Measurements from ENCODE around the gene CHD5. TPM values are rescaled to one million over a fixed set of nuclear protein-coding genes. Genes with fewer than 3 reads are reported as not detected.
A peak's percentile ranks its signal among the peaks of the same experiment; 100 is the strongest.

Gene CHD5
- total RNA-seq, 4 donors from 2014 or later, result 0.05 TPM; not detected in 3

GRCh38 chr1:6198646-6199297 is 18.7 kb upstream of the CHD5 start:
- in situ Hi-C loops (cut with MboI; ENCODE audit: low sequenced_read_pairs in 4 of 4) (no loop called here), intact Hi-C loops (cut with DNase I; ENCODE audit: low total_unique reads) (loop anchor here (1.0 to 2.0 kb wide), 3 partner anchors 38 to 206 kb away; partner anchors contain the start of genes ACOT7 and NPHP4)
- no peak for TF ChIP-seq CTCF (IDR thresholded peaks at IDR 0.05 in 4 of 5, conservative IDR thresholded peaks at IDR 0.05 in 1 of 5)
- no peak for TF ChIP-seq POLR2A (IDR thresholded peaks at IDR 0.05)
- H3K36me3 ChIP-seq, result peaks cover 2 to 31% of the 10 kb centered on the region in 2 donors
- peak overlapping the region; percentile 82 to 84 (median 83) for H3K27ac ChIP-seq
- no peaks in the 10 kb centered on the region for H3K27me3 ChIP-seq
- H3K9me3 ChIP-seq, result no peaks in the 10 kb centered on the region
- ATAC-seq (peak; percentile 7 to 15), DNase-seq (no peak)
- H3K4me1 ChIP-seq, result peaks cover 13 to 21% of the 10 kb centered on the region in 2 donors
- H3K4me3 ChIP-seq, result peak overlapping the region; percentile 78 to 96 (median 91)

GRCh38 chr1:6197746-6198427 is 17.8 kb upstream of the CHD5 start:
- Histone ChIP-seq H3K4me1 (peaks cover 13 to 21% of the 10 kb centered on the region in 2 donors), H3K27ac (peak overlapping the region in 1 of 4 donors; percentile 82), H3K36me3 (peaks cover 2 to 40% of the 10 kb centered on the region in 2 donors), H3K4me3 (peak overlapping the region; percentile 78 to 96 (median 91)), H3K9me3 (no peaks in the 10 kb centered on the region), H3K27me3 (no peaks in the 10 kb centered on the region)
- intact Hi-C loops (cut with DNase I; ENCODE audit: low total_unique reads), result loop anchor here (2.0 kb wide), 1 partner anchor 39 kb away; no protein-coding TSS in a partner anchor
- DNase-seq (no peak), ATAC-seq (no peak)
- in situ Hi-C loops (cut with MboI; ENCODE audit: low sequenced_read_pairs in 4 of 4), result no loop called here
- no peak for TF ChIP-seq POLR2A (IDR thresholded peaks at IDR 0.05)
- TF ChIP-seq CTCF (IDR thresholded peaks at IDR 0.05 in 4 of 5, conservative IDR thresholded peaks at IDR 0.05 in 1 of 5), result no peak

DNA sequence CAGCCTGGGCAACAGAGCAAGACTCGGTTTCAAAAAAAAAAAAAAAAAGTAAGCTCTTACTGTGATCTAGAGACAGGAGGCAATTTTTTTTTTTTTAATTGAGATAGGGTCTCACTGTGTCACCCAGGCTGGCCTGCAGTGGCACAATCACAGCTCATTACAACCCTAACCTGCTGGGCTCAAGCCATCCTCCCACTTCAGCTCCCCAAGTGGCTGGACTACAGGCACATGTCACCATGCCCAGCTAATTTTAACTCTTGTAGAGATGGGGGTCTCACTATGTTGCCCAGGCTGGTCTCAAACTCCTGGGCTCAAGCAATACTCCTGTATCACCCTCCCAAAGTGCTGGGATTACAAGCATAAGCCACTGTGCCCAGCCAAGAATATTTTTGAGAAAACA is 11.8 kb upstream of the CHD5 start:
- Histone ChIP-seq H3K27me3 (no peaks in the 10 kb centered on the region), H3K4me3 (no peak overlapping the region), H3K9me3 (no peaks in the 10 kb centered on the region), H3K27ac (no peak overlapping the region), H3K36me3 (peaks cover 2 to 96% of the 10 kb centered on the region in 2 donors), H3K4me1 (no peaks in the 10 kb centered on the region)
- ATAC-seq (no peak), DNase-seq (no peak)
- in situ Hi-C loops (cut with MboI; ENCODE audit: low sequenced_read_pairs in 4 of 4), result no loop called here
- intact Hi-C loops (cut with DNase I; ENCODE audit: low total_unique reads), result no loop called here
- no peak for TF ChIP-seq CTCF (IDR thresholded peaks at IDR 0.05 in 4 of 5, conservative IDR thresholded peaks at IDR 0.05 in 1 of 5)
- no peak for TF ChIP-seq POLR2A (IDR thresholded peaks at IDR 0.05)

GRCh38 chr1:6188466-6188865 is 8.3 kb upstream of the CHD5 start:
- intact Hi-C loops (cut with DNase I; ENCODE audit: low total_unique reads) (no loop called here), in situ Hi-C loops (cut with MboI; ENCODE audit: low sequenced_read_pairs in 4 of 4) (no loop called here)
- H3K36me3 ChIP-seq, result peaks cover 0 to 71% of the 10 kb centered on the region in 2 donors
- H3K9me3 ChIP-seq, result no peaks in the 10 kb centered on the region
- no peaks in the 10 kb centered on the region for H3K27me3 ChIP-seq
- H3K27ac ChIP-seq, result no peak overlapping the region
- DNase-seq (no peak), ATAC-seq (no peak)
- TF ChIP-seq CTCF (IDR thresholded peaks at IDR 0.05 in 4 of 5, conservative IDR thresholded peaks at IDR 0.05 in 1 of 5), result no peak
- no peak for TF ChIP-seq POLR2A (IDR thresholded peaks at IDR 0.05)
- H3K4me3 ChIP-seq, result no peak overlapping the region
- H3K4me1 ChIP-seq, result no peaks in the 10 kb centered on the region

All from gastrocnemius medialis (tissue), 4 donors.